ENCODE measurements around the gene JARID2. TPM values are rescaled to one million over a fixed set of nuclear protein-coding genes. Genes with fewer than 3 reads are reported as not detected.

The JARID2 gene
- total RNA-seq, 1 experiment from 2014 or later: 23.6 TPM

DNA sequence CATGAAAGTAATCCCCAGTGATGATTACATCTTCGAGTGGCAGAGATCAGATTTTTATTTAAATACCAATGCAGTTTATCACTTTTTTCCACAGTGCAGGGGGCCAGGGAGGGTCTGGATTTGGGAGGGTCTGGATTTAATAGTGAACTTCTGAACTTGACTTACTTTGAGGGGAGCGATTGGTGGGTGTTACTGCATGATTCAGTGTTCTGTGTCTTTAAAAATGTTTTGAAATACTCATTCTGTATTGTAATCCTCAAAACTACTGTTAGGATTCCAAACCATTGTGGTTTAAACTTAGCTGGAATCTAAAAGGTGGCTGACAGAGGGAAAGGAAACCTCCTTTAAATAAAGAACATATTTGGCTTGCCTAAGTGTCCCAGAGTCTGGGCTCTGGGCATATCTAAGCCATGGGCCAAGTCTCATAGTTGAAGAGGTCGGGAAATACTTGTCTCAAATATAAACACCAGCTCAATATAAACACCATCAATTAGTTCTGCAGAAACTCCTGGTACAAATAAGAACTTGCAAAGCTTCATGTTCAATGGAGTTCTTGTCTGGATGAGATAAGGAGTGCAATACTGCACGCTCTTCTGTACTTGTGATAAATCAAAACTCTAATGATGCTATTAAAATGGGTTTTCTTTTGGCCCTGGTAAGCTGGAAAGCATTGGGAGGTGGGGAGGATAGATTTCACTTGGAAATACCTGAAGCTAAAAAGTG, 14.4 kb downstream of the JARID2 start:
- ChIA-PET POLR2A (no interaction called here), CTCF (no interaction called here), RAD21 (ENCODE audit: low non-redundant PET in 1 of 2, low total read pairs in 2 of 2, uncharacterized antibody in 2 of 2, unreplicated experiment in 2 of 2) (no interaction called here)
- Histone ChIP-seq H3K27ac (ENCODE audit: low read depth, low read length) (no peak overlapping the region), H3K36me3 (ENCODE audit: control insufficient read depth in 1 of 2, insufficient read depth in 2 of 2, low read length in 2 of 2) (no peaks in the 10 kb centered on the region), H3K4me3 (replicated peaks in 1 of 2; ENCODE audit: low read depth in 1 of 2, low read length in 2 of 2) (no peak overlapping the region), H3K27me3 (ENCODE audit: insufficient read depth, low read length) (no peaks in the 10 kb centered on the region), H3K4me1 (ENCODE audit: control insufficient read depth in 1 of 2, insufficient read depth in 2 of 2, low read length in 2 of 2) (peaks cover 0 to 3% of the 10 kb centered on the region in 2 experiments; a peak in 1 of 4 replicates), H3K9me3 (ENCODE audit: control insufficient read depth in 1 of 2, insufficient read depth in 1 of 2, low read depth in 1 of 2, low read length in 2 of 2) (no peaks in the 10 kb centered on the region), H4K20me1 (ENCODE audit: insufficient read depth) (no peaks in the 10 kb centered on the region), H2AFZ (ENCODE audit: low read depth, low read length, poor library complexity, severe bottlenecking) (no peak overlapping the region), H3K9ac (ENCODE audit: low read length) (no peak overlapping the region), H3K9me2 (ENCODE audit: insufficient read depth) (no peaks in the 10 kb centered on the region), H3K79me2 (ENCODE audit: insufficient read depth, low read length) (peaks cover 95% of the 10 kb centered on the region), H3K4me2 (ENCODE audit: low read length) (no peak overlapping the region)
- ATAC-seq (no peak), DNase-seq (ENCODE audit: low read depth, low spot score) (no peak)
- TF ChIP-seq, protein P1, sequence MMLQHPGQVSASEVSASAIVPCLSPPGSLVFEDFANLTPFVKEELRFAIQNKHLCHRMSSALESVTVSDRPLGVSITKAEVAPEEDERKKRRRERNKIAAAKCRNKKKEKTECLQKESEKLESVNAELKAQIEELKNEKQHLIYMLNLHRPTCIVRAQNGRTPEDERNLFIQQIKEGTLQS (IDR thresholded peaks at IDR 0.05): no peak
- TF ChIP-seq EZH2 (IDR thresholded peaks at IDR 0.05): no peak
- TF ChIP-seq RAD21 (IDR thresholded peaks at IDR 0.05; ENCODE audit: low read depth): no peak
- TF ChIP-seq ZNF274 (IDR thresholded peaks at IDR 0.05; ENCODE audit: low read depth, low read length): no peak
- TF ChIP-seq CEBPB (IDR thresholded peaks at IDR 0.05; ENCODE audit: low read depth): no peak
- BruUV-seq (replicated peaks): no TSS peak
- intact Hi-C loops (cut with micrococcal nuclease): no loop called here

DNA sequence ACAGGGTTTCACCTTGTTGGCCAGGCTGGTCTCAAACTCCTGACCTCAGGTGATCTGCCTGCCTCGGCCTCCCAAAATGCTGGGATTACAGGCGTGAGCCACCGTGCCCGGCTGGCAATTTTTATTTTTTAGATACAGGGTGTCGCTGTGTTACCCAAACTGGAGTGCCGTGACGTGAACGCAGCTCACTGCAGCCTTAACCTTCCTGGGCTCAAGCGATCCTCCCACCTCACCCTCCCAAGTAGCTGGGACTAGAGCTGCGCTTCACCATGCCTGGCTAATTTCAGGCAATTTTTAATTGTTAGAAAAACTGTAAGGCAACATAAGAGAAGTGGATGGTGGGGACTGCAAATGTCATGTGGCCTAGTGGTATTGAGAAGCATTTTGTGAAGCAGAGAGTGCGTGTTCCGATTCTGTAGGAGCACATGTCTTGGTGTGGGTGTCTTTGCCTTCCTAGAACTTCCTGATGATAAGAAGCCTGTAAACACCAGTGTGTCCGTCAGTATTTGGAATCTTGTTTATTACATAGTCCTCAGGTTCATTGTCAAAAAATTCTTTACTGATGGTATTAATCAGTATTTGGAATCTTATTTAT, 18.0 kb downstream of the JARID2 start:
- Histone ChIP-seq H2AFZ (ENCODE audit: low read depth, low read length, poor library complexity, severe bottlenecking) (no peak overlapping the region), H3K27me3 (ENCODE audit: insufficient read depth, low read length) (no peaks in the 10 kb centered on the region), H4K20me1 (ENCODE audit: insufficient read depth) (no peaks in the 10 kb centered on the region), H3K36me3 (ENCODE audit: control insufficient read depth in 1 of 2, insufficient read depth in 2 of 2, low read length in 2 of 2) (no peaks in the 10 kb centered on the region), H3K9ac (ENCODE audit: low read length) (no peak overlapping the region), H3K4me1 (ENCODE audit: control insufficient read depth in 1 of 2, insufficient read depth in 2 of 2, low read length in 2 of 2) (peaks cover 0 to 3% of the 10 kb centered on the region in 2 experiments; a peak in 1 of 4 replicates), H3K79me2 (ENCODE audit: insufficient read depth, low read length) (peaks cover 98% of the 10 kb centered on the region), H3K9me2 (ENCODE audit: insufficient read depth) (no peaks in the 10 kb centered on the region), H3K4me3 (replicated peaks in 1 of 2; ENCODE audit: low read depth in 1 of 2, low read length in 2 of 2) (no peak overlapping the region), H3K9me3 (ENCODE audit: control insufficient read depth in 1 of 2, insufficient read depth in 1 of 2, low read depth in 1 of 2, low read length in 2 of 2) (no peaks in the 10 kb centered on the region), H3K27ac (ENCODE audit: low read depth, low read length) (no peak overlapping the region), H3K4me2 (ENCODE audit: low read length) (no peak overlapping the region)
- ChIA-PET RAD21 (ENCODE audit: low non-redundant PET in 1 of 2, low total read pairs in 2 of 2, uncharacterized antibody in 2 of 2, unreplicated experiment in 2 of 2) (no interaction called here), POLR2A (no interaction called here), CTCF (no interaction called here)
- no TSS peak for BruUV-seq (replicated peaks)
- intact Hi-C loops (cut with micrococcal nuclease): no loop called here
- TF ChIP-seq CBX3 (IDR thresholded peaks at IDR 0.05; ENCODE audit: low read depth) (no peak), SRF (IDR thresholded peaks at IDR 0.05; ENCODE audit: low read depth) (no peak), TCF7L2 (IDR thresholded peaks at IDR 0.05; ENCODE audit: borderline replicate concordance, extremely low read depth, insufficient read depth, insufficient read length) (no peak), ELF1 (IDR thresholded peaks at IDR 0.05; ENCODE audit: borderline replicate concordance, low read depth) (no peak), POLR2A (IDR thresholded peaks at IDR 0.05; ENCODE audit: borderline replicate concordance, extremely low read depth, insufficient read depth, insufficient read length) (no peak), FOSL1 (IDR thresholded peaks at IDR 0.05; ENCODE audit: low read depth) (no peak), JUND (IDR thresholded peaks at IDR 0.05) (no peak), EGR1 (IDR thresholded peaks at IDR 0.05; ENCODE audit: low read depth) (no peak), POLR2AphosphoS5 (IDR thresholded peaks at IDR 0.05; ENCODE audit: low read depth, low read length) (no peak), ZFX (IDR thresholded peaks at IDR 0.05) (no peak)
- TF ChIP-seq, protein P2, sequence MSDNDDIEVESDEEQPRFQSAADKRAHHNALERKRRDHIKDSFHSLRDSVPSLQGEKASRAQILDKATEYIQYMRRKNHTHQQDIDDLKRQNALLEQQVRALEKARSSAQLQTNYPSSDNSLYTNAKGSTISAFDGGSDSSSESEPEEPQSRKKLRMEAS (IDR thresholded peaks at IDR 0.05): no peak
- TF ChIP-seq, protein P3, sequence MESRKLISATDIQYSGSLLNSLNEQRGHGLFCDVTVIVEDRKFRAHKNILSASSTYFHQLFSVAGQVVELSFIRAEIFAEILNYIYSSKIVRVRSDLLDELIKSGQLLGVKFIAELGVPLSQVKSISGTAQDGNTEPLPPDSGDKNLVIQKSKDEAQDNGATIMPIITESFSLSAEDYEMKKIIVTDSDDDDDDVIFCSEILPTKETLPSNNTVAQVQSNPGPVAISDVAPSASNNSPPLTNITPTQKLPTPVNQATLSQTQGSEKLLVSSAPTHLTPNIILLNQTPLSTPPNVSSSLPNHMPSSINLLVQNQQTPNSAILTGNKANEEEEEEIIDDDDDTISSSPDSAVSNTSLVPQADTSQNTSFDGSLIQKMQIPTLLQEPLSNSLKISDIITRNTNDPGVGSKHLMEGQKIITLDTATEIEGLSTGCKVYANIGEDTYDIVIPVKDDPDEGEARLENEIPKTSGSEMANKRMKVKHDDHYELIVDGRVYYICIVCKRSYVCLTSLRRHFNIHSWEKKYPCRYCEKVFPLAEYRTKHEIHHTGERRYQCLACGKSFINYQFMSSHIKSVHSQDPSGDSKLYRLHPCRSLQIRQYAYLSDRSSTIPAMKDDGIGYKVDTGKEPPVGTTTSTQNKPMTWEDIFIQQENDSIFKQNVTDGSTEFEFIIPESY (IDR thresholded peaks at IDR 0.05; ENCODE audit: extremely low read depth, insufficient replicate concordance, low read length): no peak
- ATAC-seq (no peak), DNase-seq (ENCODE audit: low read depth, low spot score) (no peak)
